HL-60/S4 treated with retinoic acid at 250 ng/mL for 4 days and 3 days (cell line): ENCODE results near the gene MAST2.
"Not testable (repeated sequence)": the region's sequence is repeated elsewhere in the genome, so short reads cannot be mapped to it uniquely, and the experiment has no call there.

Source experiments
- in situ Hi-C: fragments of 300-500 bp; cut with MboI; formaldehyde crosslinking; loops from 2 replicates; pipeline ENCODE4 v1.7.0; 2022; ENCODE audit warnings: low sequenced_read_pairs

MAST2 gene

DNA sequence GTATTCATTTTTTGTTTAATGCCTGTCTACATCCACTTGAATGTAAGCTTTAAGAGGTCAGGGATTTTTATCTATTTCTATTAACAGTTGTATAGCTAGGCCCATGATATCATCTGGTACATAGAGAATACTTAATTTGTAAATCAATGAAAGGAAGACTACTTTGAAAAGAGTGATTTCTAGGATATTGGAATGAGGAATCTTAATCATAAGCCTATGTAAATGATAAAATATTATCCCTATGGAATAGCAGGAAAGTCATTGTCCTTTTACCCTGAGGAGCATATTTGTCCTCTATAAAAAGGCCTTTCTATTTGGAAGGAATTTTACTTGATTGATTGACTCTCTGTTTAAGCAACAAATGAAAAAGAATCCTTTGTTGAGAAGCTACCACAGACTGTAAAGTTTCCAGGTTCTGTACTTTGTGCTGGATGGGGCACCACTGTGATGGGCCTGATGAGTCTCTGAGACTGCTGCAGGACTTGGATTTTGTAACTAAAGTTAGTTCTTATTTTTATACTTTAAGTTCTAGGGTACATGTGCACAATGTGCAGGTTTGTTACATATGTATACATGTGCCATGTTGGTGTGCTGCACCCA lies 53.8 kb downstream of the MAST2 start:
- in situ Hi-C loops = no loop called here

DNA sequence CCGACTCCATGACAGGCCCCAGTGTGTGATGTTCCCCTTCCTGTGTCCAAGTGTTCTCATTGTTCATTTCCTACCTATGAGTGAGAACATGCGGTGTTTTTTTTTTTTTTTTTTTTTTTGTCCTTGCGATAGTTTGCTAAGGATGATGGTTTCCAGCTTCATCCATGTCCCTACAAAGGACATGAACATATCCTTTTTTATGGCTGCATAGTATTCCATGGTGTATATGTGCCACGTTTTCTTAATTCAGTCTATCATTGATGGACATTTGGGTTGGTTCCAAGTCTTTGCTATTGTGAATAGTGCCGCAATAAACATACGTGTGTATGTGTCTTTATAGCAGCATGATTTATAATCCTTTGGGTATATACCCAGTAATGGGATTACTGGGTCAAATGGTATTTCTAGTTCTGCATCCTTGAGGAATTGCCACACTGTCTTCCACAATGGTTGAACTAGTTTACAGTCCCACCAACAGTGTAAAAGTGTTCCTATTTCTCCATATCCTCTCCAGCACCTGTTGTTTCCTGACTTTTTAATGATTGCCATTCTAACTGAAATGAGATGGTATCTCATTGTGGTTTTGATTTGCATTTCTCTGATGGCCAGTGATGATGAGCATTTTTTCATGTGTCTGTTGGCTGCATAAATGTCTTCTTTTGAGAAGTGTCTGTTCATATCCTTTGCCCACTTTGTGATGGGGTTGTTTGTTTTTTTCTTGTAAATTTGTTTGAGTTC lies 54.5 kb downstream of the MAST2 start:
- in situ Hi-C loops = not testable (repeated sequence)

DNA sequence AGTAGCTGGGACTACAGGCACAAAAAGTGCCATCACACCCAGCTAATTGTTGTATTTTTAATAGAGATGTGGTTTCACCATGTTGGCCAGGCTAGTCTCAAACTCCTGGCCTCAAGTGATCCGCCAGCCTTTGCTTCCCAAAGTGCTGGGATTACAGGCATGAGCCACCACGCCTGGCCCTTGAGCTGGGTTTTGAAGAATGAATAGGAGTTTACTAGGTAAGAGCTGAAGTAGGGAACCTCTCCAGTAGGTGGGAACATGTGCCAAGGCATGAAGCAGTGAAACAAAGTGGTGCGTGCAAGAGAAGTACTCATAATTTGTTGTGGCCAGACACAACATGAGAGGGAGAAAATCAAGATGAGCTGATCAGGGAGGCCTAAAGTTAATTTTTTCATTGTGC lies 55.8 kb downstream of the MAST2 start:
- in situ Hi-C loops = no loop called here

DNA sequence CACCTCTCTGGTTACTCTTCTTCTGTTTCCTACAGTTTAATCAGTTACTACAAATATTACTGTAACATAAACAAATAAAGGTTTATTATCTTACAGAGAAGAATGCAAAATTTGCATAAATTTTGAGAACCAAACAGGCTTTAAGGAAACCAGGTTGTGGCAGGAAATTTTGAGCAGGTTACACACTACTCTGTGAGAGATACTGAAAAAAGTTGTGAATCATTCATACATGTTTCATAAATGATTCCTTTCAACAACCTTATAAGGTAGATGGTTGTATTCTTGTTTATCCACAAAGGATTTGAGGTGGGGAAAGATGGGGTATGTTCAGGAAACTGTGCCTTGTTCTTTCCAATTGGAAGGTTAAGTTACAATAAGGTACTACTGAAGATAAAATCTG lies 58.6 kb downstream of the MAST2 start:
- in situ Hi-C loops = no loop called here

- in situ Hi-C loops = no loop called here
These were observed 59.8 kb downstream of the MAST2 start for GRCh38 chr1:45863218-45863617.

DNA sequence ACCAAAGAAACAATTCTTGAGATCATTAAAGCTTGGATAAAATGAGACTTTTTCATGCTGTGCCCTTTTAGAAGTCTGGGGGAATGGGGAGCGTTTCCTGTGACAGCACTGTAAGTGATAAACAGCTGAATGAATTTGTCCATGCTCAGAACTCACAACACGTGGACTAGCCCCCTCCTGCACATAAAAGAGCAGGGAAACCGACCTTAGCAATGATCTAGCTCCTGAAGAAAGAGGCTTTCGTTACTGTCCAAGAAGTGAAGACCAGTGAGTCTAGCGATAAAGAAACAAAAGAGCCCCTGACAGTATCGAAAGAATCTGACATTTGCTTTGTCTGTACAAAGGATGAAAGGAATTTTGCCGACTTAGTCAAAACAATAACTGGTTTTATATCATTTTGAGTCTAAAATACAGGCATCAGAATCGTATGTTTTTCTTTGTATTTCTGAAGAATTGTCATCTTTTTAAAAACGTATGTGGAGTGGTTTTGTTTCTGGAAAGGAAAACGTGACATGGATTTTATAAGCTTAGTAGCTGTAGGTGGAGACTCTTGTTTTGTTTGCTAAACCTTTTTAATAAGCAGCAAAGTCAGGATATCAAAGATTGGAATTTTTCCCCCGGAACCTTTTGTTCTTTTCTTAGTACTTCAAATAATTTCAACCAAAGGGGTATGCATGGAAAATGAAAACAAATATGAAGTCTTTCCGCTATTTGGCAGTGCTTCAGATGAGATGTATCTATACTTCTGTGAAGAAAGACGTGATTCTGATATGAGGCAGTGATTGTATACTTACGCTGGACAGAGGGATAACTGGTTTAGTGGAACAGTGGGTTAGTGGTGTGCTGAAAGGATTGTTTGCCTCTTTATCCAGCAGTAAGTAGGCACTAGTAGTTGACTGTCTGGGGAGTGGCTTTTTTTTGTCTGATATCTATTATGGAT lies 61.0 kb downstream of the MAST2 start:
- in situ Hi-C loops = no loop called here

- in situ Hi-C loops = no loop called here
These were observed 64.4 kb downstream of the MAST2 start for GRCh38 chr1:45867697-45868348.

GRCh38 chr1:45868861-45869260 lies 65.4 kb downstream of the MAST2 start:
- in situ Hi-C loops = no loop called here

GRCh38 chr1:45870500-45870899 lies 67.1 kb downstream of the MAST2 start:
- in situ Hi-C loops = no loop called here

DNA sequence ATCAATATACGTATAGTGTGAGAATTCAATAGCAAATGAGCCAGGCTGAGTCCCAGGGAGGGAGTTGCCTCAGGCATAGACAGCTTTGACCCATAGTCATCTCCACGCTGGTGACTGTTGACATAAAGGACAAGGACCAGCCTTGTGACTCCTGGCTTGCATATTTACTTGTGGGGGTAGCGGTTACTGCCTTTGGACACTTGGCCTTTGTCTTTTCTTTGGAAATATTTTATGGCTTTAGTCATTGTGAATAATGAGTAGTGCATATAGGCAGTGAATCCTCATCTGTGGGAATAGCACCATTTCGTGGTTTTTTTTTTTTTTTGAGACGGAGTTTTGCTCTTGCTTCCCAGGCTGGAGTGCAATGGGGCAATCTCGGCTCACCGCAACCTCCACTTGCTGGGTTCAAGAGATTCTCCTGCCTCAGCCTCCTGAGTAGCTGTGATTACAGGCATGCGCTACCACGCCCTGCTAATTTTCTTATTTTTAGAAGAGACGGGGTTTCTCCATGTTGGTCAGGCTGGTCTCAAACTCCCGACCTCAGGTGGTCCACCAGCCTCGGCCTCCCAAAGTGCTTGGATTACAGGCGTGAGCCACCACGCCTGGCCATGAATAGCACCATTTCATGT lies 68.9 kb downstream of the MAST2 start:
- in situ Hi-C loops = not testable (repeated sequence)

DNA sequence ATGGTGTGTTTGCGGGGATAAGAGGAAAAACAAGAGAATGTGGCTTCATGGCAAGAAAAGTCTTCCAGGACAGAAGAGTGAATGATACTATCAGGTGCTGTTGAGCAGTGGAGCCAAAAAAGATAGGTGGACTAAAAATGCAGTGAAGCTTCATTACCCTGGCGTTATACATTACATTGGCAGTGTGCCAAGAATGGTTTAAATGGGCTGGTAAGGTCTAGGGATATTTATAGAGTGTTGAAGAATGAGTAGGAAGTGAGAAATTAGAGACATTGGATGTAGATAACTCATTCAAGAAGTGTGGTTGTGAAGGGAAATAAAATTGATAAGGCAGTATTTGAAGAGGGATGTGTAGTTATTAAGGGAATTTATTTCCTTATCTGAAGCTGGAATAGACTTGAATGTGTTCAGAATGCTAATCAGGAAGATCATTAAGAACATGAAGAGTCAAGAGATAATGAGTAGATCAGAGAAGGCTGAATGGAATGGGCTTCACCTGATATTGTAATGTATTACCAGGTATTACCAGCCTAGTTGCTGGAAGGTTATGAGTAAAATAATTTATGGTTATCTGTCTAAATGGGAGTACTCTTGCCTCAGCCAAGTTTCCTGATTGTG lies 72.7 kb downstream of the MAST2 start:
- in situ Hi-C loops = no loop called here

- in situ Hi-C loops = no loop called here
These were observed 73.9 kb downstream of the MAST2 start for GRCh38 chr1:45877264-45877663.

- in situ Hi-C loops = no loop called here
These were observed 76.6 kb downstream of the MAST2 start for GRCh38 chr1:45879885-45880598.

DNA sequence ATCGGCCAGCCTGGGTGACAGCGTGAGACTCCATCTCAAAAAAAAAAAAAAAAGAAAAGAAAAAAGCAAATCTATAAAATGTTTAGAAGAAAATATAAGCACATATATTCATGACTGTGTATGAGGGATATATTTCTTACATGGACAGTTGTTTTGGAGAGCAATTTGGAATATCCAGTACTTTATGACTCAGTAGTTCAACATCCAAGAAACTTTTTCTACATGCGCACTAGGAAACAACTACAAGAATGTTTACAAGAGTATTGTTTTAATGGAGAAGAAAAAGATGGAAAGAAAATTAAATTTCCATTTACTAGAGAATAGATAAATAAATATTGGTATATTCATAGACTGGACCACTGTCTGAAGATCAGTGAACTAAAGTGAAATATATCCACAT lies 77.5 kb downstream of the MAST2 start:
- in situ Hi-C loops = no loop called here

DNA sequence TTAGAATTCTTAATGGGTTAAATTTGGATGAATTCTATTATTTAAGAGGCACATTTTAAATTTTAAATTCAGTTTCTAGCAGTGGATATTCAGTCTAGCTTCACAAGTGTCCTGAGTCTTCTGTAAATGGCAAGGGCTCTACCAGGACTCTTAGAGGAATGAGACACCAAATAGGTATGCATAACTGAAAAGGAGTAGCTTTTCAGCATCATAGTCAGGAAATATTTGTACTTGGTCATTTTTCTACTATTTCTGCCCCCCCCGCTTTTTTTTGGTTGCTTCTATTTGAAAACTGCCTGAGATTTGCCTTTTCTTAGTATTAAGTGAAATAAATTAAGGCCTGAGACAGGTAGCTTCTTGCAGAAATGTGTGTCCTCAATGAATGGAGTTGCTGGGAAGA lies 80.2 kb downstream of the MAST2 start:
- in situ Hi-C loops = no loop called here

DNA sequence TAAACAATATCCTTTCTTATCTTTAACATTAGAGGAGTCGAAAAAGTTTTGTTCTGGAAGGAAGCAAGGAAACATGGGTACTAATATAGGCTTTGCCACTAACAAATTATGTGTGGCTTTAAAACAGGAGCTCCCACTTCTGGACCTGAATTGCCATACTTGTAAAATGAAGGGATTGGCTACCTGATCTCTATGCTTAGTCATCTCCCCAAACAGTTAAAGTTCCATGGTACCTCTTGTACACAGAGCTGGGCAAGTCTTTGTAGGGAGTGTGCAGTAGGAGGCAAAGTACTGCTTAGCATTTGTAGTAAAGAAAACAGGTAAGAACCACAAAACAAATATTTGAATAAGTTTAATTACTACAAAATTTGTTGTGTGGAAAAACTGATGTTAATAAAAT lies 81.3 kb downstream of the MAST2 start:
- in situ Hi-C loops = no loop called here

GRCh38 chr1:45886229-45886628 lies 82.8 kb downstream of the MAST2 start:
- in situ Hi-C loops = no loop called here

DNA sequence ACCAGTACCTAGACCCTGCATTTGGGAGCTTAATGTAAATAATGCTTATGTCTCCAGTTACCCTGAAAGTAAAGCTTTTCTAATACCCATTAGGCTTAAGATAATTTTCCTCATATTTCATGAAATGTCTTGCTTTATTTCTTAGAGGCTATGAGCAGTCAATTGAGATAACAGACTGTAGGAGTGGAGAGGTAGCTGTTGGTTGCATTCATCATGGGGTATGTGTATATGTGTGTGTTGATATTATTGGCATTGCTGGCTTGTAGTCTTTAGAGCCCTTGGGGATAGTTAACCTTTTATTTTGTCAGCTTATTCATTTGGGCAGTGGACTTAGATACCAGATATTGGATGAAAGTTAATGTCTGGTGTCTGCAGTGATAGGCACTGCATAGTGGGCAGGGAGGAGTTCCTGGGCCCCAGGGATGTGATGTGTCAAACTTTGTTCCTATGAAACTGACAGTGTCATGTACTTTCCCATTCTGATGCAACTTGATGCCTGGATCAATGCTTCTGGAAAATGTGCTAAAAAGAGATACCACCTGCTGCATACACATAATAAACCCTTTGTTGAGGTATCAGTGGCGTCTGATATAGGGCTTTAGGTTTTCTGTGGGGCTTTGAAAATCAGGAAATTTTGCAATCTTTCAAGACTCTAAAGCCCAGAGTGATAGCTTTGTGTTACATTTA lies 83.9 kb downstream of the MAST2 start:
- in situ Hi-C loops = no loop called here

DNA sequence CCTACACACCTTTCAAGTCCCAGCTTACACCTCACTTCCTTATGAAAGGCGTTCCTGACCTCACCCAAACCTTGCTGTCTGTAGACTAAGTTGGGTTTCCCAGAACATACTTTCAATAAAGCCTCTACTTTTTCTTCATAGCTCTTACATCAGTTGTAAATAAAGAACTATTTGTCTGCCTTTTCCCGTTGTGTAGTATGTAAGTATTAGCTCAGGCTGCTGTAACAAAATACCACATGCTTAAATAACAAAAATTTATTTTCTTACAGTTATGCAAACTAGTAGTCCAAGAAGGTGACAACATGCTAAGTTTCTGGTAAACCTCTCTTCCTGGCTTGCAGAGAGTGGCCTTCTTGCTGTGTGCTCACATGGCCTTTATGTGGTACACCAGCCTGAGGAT lies 86.7 kb downstream of the MAST2 start:
- in situ Hi-C loops = no loop called here
